Prostate gland (tissue), 2 donors: ENCODE data around the gene ADIPOQ.

ENCODE experiments used
- CTCF ChIP-seq, 4 experiments: fragments of 200-600 bp in 2 of 4; fragments of 450-650 bp in 2 of 4; sonication (generic) in 2 of 4; IDR thresholded peaks; 1 replicate in 3 of 4; 2 replicates in 1 of 4; pipeline ENCODE4 v1.5.1; 2016 to 2019; ENCODE audit warnings: antibody characterized with exemption in 4 of 4, mild to moderate bottlenecking in 2 of 4, moderate library complexity in 2 of 4
- POLR2A ChIP-seq: fragments of 450-650 bp; IDR thresholded peaks from one replicate; pipeline ENCODE4 v1.6.1; 2016; ENCODE audit warnings: antibody characterized with exemption, mild to moderate bottlenecking

DNA sequence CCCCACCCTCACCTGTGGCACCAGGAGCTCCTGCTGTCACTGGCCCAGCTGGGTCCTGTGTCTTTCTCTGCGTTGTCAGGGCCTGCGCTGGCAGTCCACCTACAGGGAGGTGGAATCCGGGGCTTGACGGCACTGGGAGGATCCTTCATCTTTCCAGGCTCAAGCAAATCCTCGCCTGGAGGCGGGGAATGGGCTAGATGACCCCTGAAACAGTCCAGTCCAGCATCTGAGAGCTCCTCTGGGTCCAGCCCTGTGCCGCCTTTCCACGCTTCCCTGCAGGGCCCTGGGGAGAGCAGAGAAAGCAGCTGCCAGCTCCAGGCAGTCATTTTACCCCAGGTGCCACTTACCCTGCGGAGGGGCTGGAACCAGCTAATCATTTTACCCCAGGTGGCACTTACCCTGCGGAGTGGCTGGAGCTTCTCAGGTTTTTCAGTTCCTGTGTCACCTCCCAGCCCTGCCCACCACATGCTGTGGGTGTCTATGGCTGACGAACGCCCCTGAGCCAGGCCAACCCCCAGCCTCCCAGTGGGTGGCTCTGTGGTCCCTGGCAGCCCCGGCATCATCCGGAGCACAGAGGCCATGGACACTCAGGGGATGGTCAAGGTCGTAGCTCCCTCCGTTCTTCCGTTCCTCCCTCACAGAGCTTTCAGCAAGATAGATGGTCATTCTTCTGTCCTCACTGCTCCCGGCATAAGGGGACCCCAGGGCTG, 17.9 kb upstream of the ADIPOQ start:
- TF ChIP-seq CTCF (IDR thresholded peaks at IDR 0.05): no peak
- TF ChIP-seq POLR2A: no peak
